NCI-H526 (cell line): ENCODE data around the gene FXYD2.

Experiments
- DNase-seq, 2 experiments: peaks; one replicate each; lab custom pipeline; 2025; lab: John Stamatoyannopoulos, UW

The FXYD2 gene

GRCh38 chr11:117835576-117835975 lies 11.0 kb upstream of the FXYD2 start:
- DNase-seq = no peak

GRCh38 chr11:117834838-117835443 lies 10.4 kb upstream of the FXYD2 start:
- peak; percentile 82 to 86 for DNase-seq

- no peak for DNase-seq
Measured at GRCh38 chr11:117834068-117834810, 9.7 kb upstream of the FXYD2 start.

GRCh38 chr11:117833401-117833891 lies 8.9 kb upstream of the FXYD2 start:
- DNase-seq = peak; percentile 76 to 95

GRCh38 chr11:117832511-117832910 lies 8.0 kb upstream of the FXYD2 start:
- DNase-seq = no peak

GRCh38 chr11:117831661-117832415 lies 7.3 kb upstream of the FXYD2 start:
- no peak for DNase-seq

- DNase-seq = no peak
Measured at GRCh38 chr11:117830674-117831351, 6.3 kb upstream of the FXYD2 start.

GRCh38 chr11:117830072-117830471 lies 5.5 kb upstream of the FXYD2 start:
- DNase-seq = no peak

- no peak for DNase-seq
Measured at GRCh38 chr11:117829369-117829725, 4.8 kb upstream of the FXYD2 start.

GRCh38 chr11:117828611-117829368 lies 4.2 kb upstream of the FXYD2 start:
- no peak for DNase-seq

- DNase-seq = no peak
Measured at GRCh38 chr11:117827521-117828511, 3.3 kb upstream of the FXYD2 start.

- DNase-seq = no peak
Measured at GRCh38 chr11:117826832-117827231, 2.3 kb upstream of the FXYD2 start.

GRCh38 chr11:117826190-117826570 lies 1.6 kb upstream of the FXYD2 start:
- DNase-seq = no peak

- no peak for DNase-seq
Measured at GRCh38 chr11:117825538-117826189, 1.1 kb upstream of the FXYD2 start.

GRCh38 chr11:117823946-117824420 lies 561 bp downstream of the FXYD2 start:
- no peak for DNase-seq

- DNase-seq = peak; percentile 59 to 74
Measured at GRCh38 chr11:117823294-117823945, 1.1 kb downstream of the FXYD2 start.

- peak; percentile 38 to 77 for DNase-seq
Measured at GRCh38 chr11:117822074-117823033, 2.2 kb downstream of the FXYD2 start.

- DNase-seq = no peak
Measured at GRCh38 chr11:117821431-117821830, 3.1 kb downstream of the FXYD2 start.
